Pancreas (tissue), 10 donors: Measurements from ENCODE around the gene PIGV. TPM values are rescaled to one million over a fixed set of nuclear protein-coding genes. Genes with fewer than 3 reads are reported as not detected.
"Not testable (repeated sequence)": the region's sequence is repeated elsewhere in the genome, so short reads cannot be mapped to it uniquely, and the experiment has no call there.

Source experiments
- ATAC-seq, 4 donors: fragments of 200-7000 bp; cut with Tn5 transposase; one replicate each; pipeline versions ENCODE4 v1.8.0 to v1.9.1; 2020; ENCODE audit warnings: mild to moderate bottlenecking in 4 of 4, moderate library complexity in 4 of 4
- DNase-seq, 6 donors: peaks; one replicate each; pipeline ENCODE4 v3.0.0-alpha.2; 2020
- FAIRE-seq: peaks from 2 replicates; lab custom pipeline; 2012; peaks lifted over from hg19 to GRCh38; lab: Jason Lieb, UNC
- H3K27ac ChIP-seq, 4 donors: fragments of 200-600 bp; sonication (generic); 1 replicate in 3 of 4; 2 replicates in 1 of 4; pipeline versions ENCODE4 v1.5.0 to v1.8.0; 2020
- H3K27me3 ChIP-seq, 4 donors: fragments of 200-600 bp; one replicate each; pipeline ENCODE4 v1.8.0; 2021
- H3K36me3 ChIP-seq, 3 donors: fragments of 200-600 bp; sonication (generic) in 1 of 3; one replicate each; pipeline versions ENCODE4 v1.5.0 to v1.8.0; 2020 to 2021
- H3K4me1 ChIP-seq, 3 donors: fragments of 200-600 bp; one replicate each; pipeline ENCODE4 v1.8.0; 2021
- H3K4me3 ChIP-seq, 4 donors: fragments of 200-600 bp; sonication (generic) in 2 of 4; one replicate each; pipeline versions ENCODE4 v1.5.0 to v1.8.0; 2020 to 2021
- H3K9me3 ChIP-seq, 4 donors: fragments of 200-600 bp; one replicate each; pipeline ENCODE4 v1.8.0; 2021
- CTCF ChIP-seq, 4 donors: fragments of 200-600 bp; sonication (generic) in 3 of 4; IDR thresholded peaks; one replicate each; pipeline versions ENCODE4 v1.5.0 to v1.8.0; 2021; ENCODE audit warnings: antibody characterized with exemption in 4 of 4
- WGBS, 2 donors: extraction: QIAGEN DNeasy Blood & Tissue Kit; methylation state at CpG; one replicate each; pipeline ENCODE4 v1.1.7; 2013; 5-methylcytosine and 5-hydroxymethylcytosine counted together
- intact Hi-C, 3 donors: fragments of 100-400 bp; cut with DNase I; formaldehyde crosslinking; loops; one replicate each; pipeline versions ENCODE4 v1.11.1 to v1.14.2; 2022
- polyA plus RNA-seq, 2 donors: library from polyadenylated mRNA; stranded (reverse); fragments of 200-250 nt; gene quantifications; one replicate each; pipeline ENCODE4 v1.2.3, GENCODE V29; 2013
- total RNA-seq, 6 donors: library from RNA; stranded (reverse); fragmentation: NEBNext Ultra II Directional in 4 of 6; extraction: Animal tissue kit (Norgen Biotek cat#: 25700) in 4 of 6; gene quantifications; one replicate each; pipeline versions ENCODE4 v1.2.1 to v1.2.4, GENCODE V29; 2021 to 2023
- donor health status: healthy with polysubstance abuse.
- donor health status: DM: no; HTN: no; CAD: no; lungs with moderate emphysema.
- donor health status: DM: no; HTN: no; CAD: no.
- donor health status: control.
- donor health status: control.
- donor health status: Bipolar disorder and iron deficiency.
- donor health status: DM: yes; HTN: yes; CAD: no.
- donor health status: DM: no; HTN: no; CAD: no.
- donor health status: DM: no; HTN: no; CAD: no.
- donor health status: DM: yes; HTN: yes; CAD: no.

PIGV gene
- total and polyA plus RNA-seq, 8 donors: 3.3 to 9.5 (median 6.5) TPM

- H3K27me3 ChIP-seq: no peaks in the 10 kb centered on the region
- H3K4me3 ChIP-seq: no peak overlapping the region
- peak overlapping the region in 2 of 4 donors; percentile 62 to 63 for H3K27ac ChIP-seq
- WGBS, 2 donors: 54 to 58% methylated on average over 5 of the region's 5 CpGs
- FAIRE-seq (no peak), DNase-seq (no peak), ATAC-seq (peak in 3 of 4 donors; percentile 49 to 86 (median 85))
- intact Hi-C loops: loop anchor here in 2 of 3 donors (10.0 kb wide), 2 partner anchors 125 to 195 kb away; no protein-coding TSS in a partner anchor
- H3K9me3 ChIP-seq: no peaks in the 10 kb centered on the region
- H3K4me1 ChIP-seq: no peaks in the 10 kb centered on the region
- no peak for TF ChIP-seq CTCF (IDR thresholded peaks at IDR 0.05)
- peaks cover 0 to 5% (median 0%) of the 10 kb centered on the region in 3 donors for H3K36me3 ChIP-seq
Observed at GRCh38 chr1:26799479-26800142, 11.9 kb downstream of the PIGV start.

- intact Hi-C loops, H3K27ac ChIP-seq, H3K9me3 ChIP-seq, H3K4me1 ChIP-seq, DNase-seq, H3K36me3 ChIP-seq, FAIRE-seq, ATAC-seq, H3K4me3 ChIP-seq, H3K27me3 ChIP-seq: not testable (repeated sequence)
- WGBS, 2 donors: 94 to 97% methylated on average over 13 to 26 of the region's 36 CpGs
Observed at GRCh38 chr1:26803932-26804331, 16.2 kb downstream of the PIGV start.

- FAIRE-seq, H3K9me3 ChIP-seq, H3K27ac ChIP-seq, H3K4me1 ChIP-seq, H3K36me3 ChIP-seq, intact Hi-C loops, H3K27me3 ChIP-seq, H3K4me3 ChIP-seq: not testable (repeated sequence)
- DNase-seq: peak in 4 of 6 donors; percentile 54 to 72 (median 58)
- 47 to 48% methylated on average over 11 of the region's 11 CpGs for WGBS, 2 donors
- peak; percentile 63 to 96 (median 86) for ATAC-seq
- peak; percentile 26 to 56 (median 51) for TF ChIP-seq CTCF (IDR thresholded peaks at IDR 0.05)
Observed at GRCh38 chr1:26810105-26810504, 22.4 kb downstream of the PIGV start.

GRCh38 chr1:26811057-26811456 is 23.3 kb downstream of the PIGV start:
- intact Hi-C loops: no loop called here
- Histone ChIP-seq H3K9me3 (no peaks in the 10 kb centered on the region), H3K27ac (no peak overlapping the region), H3K4me3 (no peak overlapping the region), H3K4me1 (no peaks in the 10 kb centered on the region), H3K27me3 (no peaks in the 10 kb centered on the region), H3K36me3 (no peaks in the 10 kb centered on the region)
- no peak for ATAC-seq
- FAIRE-seq: no peak
- TF ChIP-seq CTCF (IDR thresholded peaks at IDR 0.05): no peak
- WGBS, 2 donors: 57 to 68% methylated on average over 4 of the region's 4 CpGs
- no peak for DNase-seq

- H3K27ac ChIP-seq: no peak overlapping the region
- no peaks in the 10 kb centered on the region for H3K36me3 ChIP-seq
- no peaks in the 10 kb centered on the region for H3K27me3 ChIP-seq
- H3K4me1 ChIP-seq: no peaks in the 10 kb centered on the region
- intact Hi-C loops: no loop called here
- FAIRE-seq: no peak
- H3K4me3 ChIP-seq: no peak overlapping the region
- no peak for DNase-seq
- TF ChIP-seq CTCF (IDR thresholded peaks at IDR 0.05): no peak
- ATAC-seq: no peak
- H3K9me3 ChIP-seq: no peaks in the 10 kb centered on the region
Observed at GRCh38 chr1:26811708-26812107, 24.0 kb downstream of the PIGV start.
